GM12878 (cell line): Measurements from ENCODE around the gene IQCK. TPM values are rescaled to one million over a fixed set of nuclear protein-coding genes. Genes with fewer than 3 reads are reported as not detected.

Source experiments
- ATAC-seq: fragments of 200-7000 bp; cut with Tn5 transposase; 3 replicates; pipeline ENCODE4 v1.9.1; 2020; ENCODE audit warnings: mild to moderate bottlenecking, moderate library complexity
- BruUV-seq: library from RNA; stranded (reverse); fragments of 400-500 nt; replicated peaks from 2 replicates; lab custom pipeline; 2021; lab: Mats Ljungman, UMichigan
- CTCF ChIA-PET: fragments of 300-600 bp; sonication (Branson Sonifier 250); formaldehyde crosslinking; extraction: SDS; loops from one replicate; lab custom pipeline; 2021; ENCODE audit warnings: inconsistent platforms; lab: Yijun Ruan, JAX
- POLR2A ChIA-PET: fragments of 350-600 bp; formaldehyde crosslinking; extraction: SDS; loops from one replicate; lab custom pipeline; 2021; ENCODE audit warnings: inconsistent platforms; lab: Charles Lee
- RAD21 ChIA-PET: fragments of 300-600 bp; sonication (Branson Sonifier 250); formaldehyde crosslinking; loops from one replicate; lab custom pipeline; 2023; ENCODE audit warnings: antibody characterized with exemption; ENCODE audit not compliant: unreplicated experiment; lab: Charles Lee
- SMC1A ChIA-PET: fragments of 300-600 bp; sonication (Branson Sonifier 250); formaldehyde crosslinking; loops from one replicate; lab custom pipeline; 2023; ENCODE audit not compliant: unreplicated experiment, uncharacterized antibody; lab: Charles Lee
- DNase-seq: peaks from one replicate; pipeline ENCODE4 v3.0.0-alpha.2; 2011; ENCODE audit warnings: low read depth, low spot score
- FAIRE-seq: peaks from 3 replicates; lab custom pipeline; 2011; peaks lifted over from hg19 to GRCh38; lab: Jason Lieb, UNC
- H2AFZ ChIP-seq: 2 replicates; pipeline ENCODE4 v1.6.0; 2011; ENCODE audit warnings: low read depth, low read length, control low read depth; ENCODE audit not compliant: control insufficient read depth
- H3K27ac ChIP-seq: 2 replicates; pipeline ENCODE4 v1.5.1; 2011; ENCODE audit warnings: control low read depth; ENCODE audit not compliant: control insufficient read depth, insufficient read depth
- H3K27me3 ChIP-seq, 2 experiments: replicated peaks in 1 of 2; 2 replicates each; pipeline versions ENCODE4 v1.6.0 to v1.6.1; 2011; ENCODE audit warnings: low read length in 1 of 2; ENCODE audit not compliant: control insufficient read depth in 2 of 2, insufficient read depth in 2 of 2
- H3K36me3 ChIP-seq, 2 experiments: 2 replicates each; pipeline ENCODE4 v1.5.1; 2011; ENCODE audit warnings: low read length in 1 of 2; ENCODE audit not compliant: control insufficient read depth in 2 of 2, insufficient read depth in 2 of 2
- H3K4me1 ChIP-seq: 2 replicates; pipeline ENCODE4 v1.6.1; 2011; ENCODE audit warnings: mild to moderate bottlenecking, low read length, moderate library complexity, mixed read lengths; ENCODE audit not compliant: control insufficient read depth, insufficient read depth
- H3K4me2 ChIP-seq: 2 replicates; pipeline ENCODE4 v1.6.0; 2011; ENCODE audit warnings: control low read depth; ENCODE audit not compliant: control insufficient read depth, insufficient read depth
- H3K4me3 ChIP-seq: fragments of 200-600 bp; sonication (generic); 2 replicates; pipeline ENCODE4 v1.5.1; 2016
- H3K79me2 ChIP-seq: 2 replicates; pipeline ENCODE4 v1.6.0; 2011; ENCODE audit warnings: low read length; ENCODE audit not compliant: control insufficient read depth, insufficient read depth
- H3K9ac ChIP-seq: 2 replicates; pipeline ENCODE4 v1.8.0; 2011; ENCODE audit warnings: low read length, control low read depth, mixed read lengths; ENCODE audit not compliant: control insufficient read depth, insufficient read depth
- H3K9me3 ChIP-seq: replicated peaks from 3 replicates; pipeline ENCODE4 v1.5.1; 2011; ENCODE audit warnings: mild to moderate bottlenecking, low read length; ENCODE audit not compliant: control insufficient read depth, insufficient read depth
- H4K20me1 ChIP-seq: 2 replicates; pipeline ENCODE4 v1.6.0; 2011; ENCODE audit not compliant: control insufficient read depth, insufficient read depth
- KDM1A ChIP-seq: fragments of 200-600 bp; sonication (generic); IDR thresholded peaks from 2 replicates; pipeline ENCODE4 v1.6.1; 2016; ENCODE audit warnings: borderline replicate concordance
- MTA3 ChIP-seq: IDR thresholded peaks from 2 replicates; pipeline ENCODE4 v1.6.1; 2012; ENCODE audit warnings: low read length, inconsistent platforms, borderline replicate concordance
- NKRF ChIP-seq: fragments of 450-650 bp; conservative IDR thresholded peaks from 2 replicates; pipeline ENCODE4 v1.6.1; 2017; ENCODE audit warnings: mild to moderate bottlenecking, moderate library complexity
- SIX5 ChIP-seq: IDR thresholded peaks from 2 replicates; pipeline ENCODE4 v1.6.1; 2011; ENCODE audit warnings: mild to moderate bottlenecking, low read depth, low read length, moderate library complexity; ENCODE audit not compliant: severe bottlenecking
- USF1 ChIP-seq: IDR thresholded peaks from 2 replicates; pipeline ENCODE4 v1.6.1; 2011; ENCODE audit warnings: borderline replicate concordance, low read depth, mild to moderate bottlenecking, moderate library complexity, mixed read lengths, low read length; ENCODE audit not compliant: insufficient read depth; ENCODE audit errors: extremely low read length
- ZSCAN29 ChIP-seq: fragments of 450-650 bp; IDR thresholded peaks from 2 replicates; pipeline ENCODE4 v1.6.1; 2017; ENCODE audit warnings: mild to moderate bottlenecking, moderate library complexity
- WGBS: methylation state at CpG from one replicate; pipeline ENCODE4 v1.1.6; 2016; ENCODE audit warnings: low lambda C conversion rate; ENCODE audit not compliant: insufficient replicate concordance, insufficient coverage; ENCODE audit errors: missing lambda C conversion rate; 5-methylcytosine and 5-hydroxymethylcytosine counted together
- in situ Hi-C: fragments of 300-500 bp; cut with MboI; formaldehyde crosslinking; loops from 9 replicates; pipeline ENCODE4 v1.14.3; 2018; ENCODE audit warnings: mixed read lengths
- intact Hi-C: fragments of 100-400 bp; cut with micrococcal nuclease; formaldehyde crosslinking; loops from one replicate; pipeline ENCODE4 v1.14.2; 2022; ENCODE audit not compliant: unreplicated experiment
- polyA plus RNA-seq, 11 experiments: library from polyadenylated mRNA; depleted of rRNA in 4 of 11; unstranded in 6 of 11; stranded (reverse) in 5 of 11; fragments of >200 nt; fragmentation: Nextera tagmentation in 4 of 11; fragmentation: Illumina TruSeq in 1 of 11; extraction: Ambion mirVana in 4 of 11; extraction: Trizol in 1 of 11; gene quantifications; 1 replicate in 1 of 11; 2 replicates in 10 of 11; pipeline versions ENCODE4 v1.2.1 to v1.2.3, GENCODE V29; 2011 to 2016; ENCODE audit warnings: inconsistent platforms in 2 of 11, missing spikeins in 2 of 11, low read depth in 1 of 11
- total RNA-seq, 4 experiments: library from RNA; depleted of rRNA in 3 of 4; stranded (reverse); fragments of >200 nt in 3 of 4; fragmentation: Illumina TruSeq in 1 of 4; extraction: Trizol in 1 of 4; gene quantifications; 2 replicates each; pipeline versions ENCODE4 v1.2.1 to v1.2.3, GENCODE V29; 2013 to 2021

IQCK gene
- total and polyA plus RNA-seq, 10 of the 15 experiments (the other 5 are each of a cell fraction or from before 2014, with no cell fraction given): 1.0 to 4.2 (median 2.4) TPM

GRCh38 chr16:19687279-19687678, 30.8 kb upstream of the IQCK start:
- no peaks in the 10 kb centered on the region for H3K9me3 ChIP-seq
- H4K20me1 ChIP-seq: no peaks in the 10 kb centered on the region
- peaks cover 8 to 9% of the 10 kb centered on the region in 2 experiments; a peak in 3 of 4 replicates for H3K36me3 ChIP-seq
- no peak overlapping the region for H3K4me2 ChIP-seq
- no peaks in the 10 kb centered on the region for H3K4me1 ChIP-seq
- no peaks in the 10 kb centered on the region for H3K27me3 ChIP-seq
- H3K4me3 ChIP-seq: no peak overlapping the region
- RAD21 ChIA-PET: no interaction called here
- POLR2A ChIA-PET: no interaction called here
- SMC1A ChIA-PET: no interaction called here
- intact Hi-C loops (no loop called here), in situ Hi-C loops (no loop called here)
- WGBS: 98% methylated on average over 7 of the region's 7 CpGs
- no peak for FAIRE-seq
- DNase-seq: no peak
- TF ChIP-seq SIX5: no peak
- TF ChIP-seq MTA3: no peak
- no peak for TF ChIP-seq NKRF
- TF ChIP-seq ZSCAN29: no peak
- no peak for TF ChIP-seq KDM1A
- TF ChIP-seq USF1: no peak
- no peak overlapping the region for H2AFZ ChIP-seq
- CTCF ChIA-PET: no interaction called here
- no TSS peak for BruUV-seq
- H3K27ac ChIP-seq: no peak overlapping the region
- H3K9ac ChIP-seq: no peak overlapping the region
- no peak for ATAC-seq
- no peaks in the 10 kb centered on the region for H3K79me2 ChIP-seq
